NCI-H82 (cell line): ENCODE results near the gene ZNF280A.
"Not testable (repeated sequence)": the region's sequence is repeated elsewhere in the genome, so short reads cannot be mapped to it uniquely, and the experiment has no call there.

ENCODE experiments used
- DNase-seq: peaks from one replicate; lab custom pipeline; 2025; lab: John Stamatoyannopoulos, UW

Gene ZNF280A

GRCh38 chr22:22468794-22469469 lies 51.1 kb downstream of the ZNF280A start:
- DNase-seq = not testable (repeated sequence)

DNA sequence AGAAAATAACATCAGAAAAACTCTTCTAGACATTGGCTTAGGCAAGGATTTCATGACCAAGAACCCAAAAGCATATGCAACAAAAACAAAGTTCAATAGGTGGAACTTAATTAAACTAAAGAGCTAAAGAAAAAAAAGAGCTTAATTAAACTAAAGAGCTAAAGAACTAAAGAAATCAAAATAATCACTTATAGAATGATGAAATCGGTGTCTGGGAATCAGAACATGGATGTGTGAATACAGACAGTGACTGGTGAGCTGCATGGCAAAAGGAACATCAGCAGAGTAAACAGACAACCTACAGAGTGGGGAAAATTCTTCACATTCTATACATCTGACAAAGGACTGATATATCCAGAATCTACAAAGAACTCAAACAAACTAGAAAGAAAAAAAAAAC lies 53.0 kb downstream of the ZNF280A start:
- DNase-seq = no peak

DNA sequence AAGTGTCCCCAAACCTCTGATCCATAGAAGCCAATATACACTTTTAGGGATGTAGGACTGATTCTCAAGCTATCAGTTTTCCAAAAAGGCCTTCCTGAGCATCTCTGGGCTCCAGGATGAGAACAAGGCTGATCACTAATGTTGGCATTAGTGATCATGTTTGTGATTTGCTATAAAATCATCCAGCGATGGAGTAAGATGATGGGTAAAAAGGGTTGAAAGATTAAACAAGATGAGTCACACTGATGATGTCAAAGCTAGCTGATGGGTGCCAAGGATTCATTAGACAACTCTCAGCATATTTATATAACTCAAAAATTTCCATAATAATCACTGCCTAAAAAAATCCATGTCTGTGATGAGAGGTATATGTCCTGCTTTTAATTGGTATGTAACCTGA lies 54.3 kb downstream of the ZNF280A start:
- DNase-seq = no peak

DNA sequence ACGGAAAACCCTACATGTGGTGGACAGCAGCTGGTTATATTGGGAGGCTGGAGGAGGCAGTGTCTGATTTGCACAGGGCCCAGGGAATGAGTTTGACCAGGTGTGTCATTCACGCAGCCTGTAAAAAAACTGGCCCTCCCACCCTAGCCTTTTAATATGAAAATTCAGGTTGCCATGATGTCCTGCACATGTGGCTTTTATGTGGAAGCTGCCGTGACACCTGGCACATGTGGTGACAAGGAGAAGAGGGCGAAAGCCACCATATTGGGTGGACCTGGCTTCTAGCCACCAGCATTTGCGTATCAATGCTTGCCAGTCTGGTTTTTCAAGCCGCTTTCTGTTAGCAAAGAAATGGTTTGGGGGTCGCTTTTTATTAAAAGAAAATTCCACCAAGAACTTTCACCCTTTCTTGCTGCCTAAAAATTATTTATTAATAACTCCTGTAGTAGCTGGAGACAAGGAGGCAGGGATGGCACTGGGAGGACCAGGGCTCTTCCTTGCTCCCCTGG lies 54.9 kb downstream of the ZNF280A start:
- DNase-seq = no peak

- DNase-seq = no peak
Observed at GRCh38 chr22:22464541-22465054, 55.5 kb downstream of the ZNF280A start.

DNA sequence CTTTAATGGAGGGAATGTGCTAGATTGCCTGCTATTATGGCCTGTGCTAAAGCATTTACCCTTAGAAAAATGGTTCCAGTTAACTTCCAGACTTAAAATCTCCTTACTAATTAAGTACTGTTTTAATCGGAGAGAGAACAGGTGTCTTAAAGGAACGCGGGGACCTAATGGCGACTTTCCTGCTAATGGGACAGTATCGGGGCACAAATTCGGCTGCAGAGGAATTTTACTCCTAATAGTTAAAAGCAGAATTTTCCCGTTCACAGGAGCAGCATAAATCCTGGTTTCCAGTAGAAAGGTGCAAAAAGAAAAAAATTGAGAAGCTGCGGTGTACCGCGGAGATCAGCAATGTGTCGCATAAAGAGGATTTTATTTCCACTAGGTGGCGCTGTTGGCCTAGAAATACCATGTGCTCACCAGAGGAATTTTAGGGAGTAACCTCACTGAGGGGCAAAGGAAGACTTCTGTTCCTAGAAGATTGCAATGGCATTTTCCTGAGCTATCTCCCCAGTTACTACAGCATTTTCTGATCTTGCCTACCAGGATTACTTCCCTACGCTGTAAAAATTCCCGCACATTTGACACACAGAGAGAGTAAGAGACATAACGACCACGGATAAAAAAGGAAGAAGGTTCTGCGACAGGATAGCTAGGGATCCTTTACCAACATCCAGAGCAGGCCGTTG lies 56.1 kb downstream of the ZNF280A start:
- DNase-seq = peak; percentile 87
